GM19463 (cell line): ENCODE results near the gene YKT6.
"Not testable (repeated sequence)": the region's sequence is repeated elsewhere in the genome, so short reads cannot be mapped to it uniquely, and the experiment has no call there.

Source experiments
- ATAC-seq: cut with Tn5 transposase; IDR thresholded peaks from one replicate; pipeline ENCODE4 v1.9.1; 2021; ENCODE audit warnings: mild to moderate bottlenecking, moderate library complexity; ENCODE audit not compliant: unreplicated experiment

The YKT6 gene

DNA sequence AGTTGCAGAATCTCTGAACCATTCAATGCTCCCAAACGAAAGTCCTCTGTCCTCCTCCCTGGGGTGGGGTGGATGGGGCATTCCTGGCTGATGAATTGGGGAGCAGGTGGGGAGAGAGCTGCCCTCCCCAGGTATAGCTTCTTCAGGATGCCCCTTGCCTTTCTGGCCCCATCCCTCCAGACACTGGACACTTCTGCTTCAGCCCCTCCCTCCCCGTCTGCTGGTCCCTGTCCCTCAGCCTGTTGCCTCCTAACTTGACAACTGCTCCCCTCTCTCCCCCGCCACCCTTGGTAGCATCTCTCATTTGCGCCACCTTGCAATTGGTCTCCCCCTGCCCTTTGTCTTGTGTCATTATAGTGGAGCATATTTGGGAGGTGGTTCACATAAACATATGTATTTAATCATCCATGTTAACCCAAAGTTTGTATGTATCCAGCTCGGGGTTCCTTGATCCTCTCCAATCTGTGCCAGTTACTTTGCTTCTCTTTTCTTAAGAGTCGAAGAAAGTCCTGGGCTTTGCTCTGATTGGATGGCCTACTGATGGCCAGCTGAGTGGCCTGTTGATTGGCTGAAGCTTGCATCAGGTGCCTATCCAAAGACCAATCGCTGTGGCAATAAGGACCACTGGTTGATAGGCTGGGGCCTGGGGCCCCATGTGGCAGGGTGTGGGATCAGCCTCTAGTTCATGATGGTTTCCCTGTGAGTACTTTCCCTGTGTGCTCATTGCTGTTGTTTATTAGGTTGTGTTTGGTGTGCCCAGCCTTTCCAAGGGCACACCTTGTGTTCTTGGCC, 7.6 kb upstream of the YKT6 start:
- ATAC-seq, result no peak

DNA sequence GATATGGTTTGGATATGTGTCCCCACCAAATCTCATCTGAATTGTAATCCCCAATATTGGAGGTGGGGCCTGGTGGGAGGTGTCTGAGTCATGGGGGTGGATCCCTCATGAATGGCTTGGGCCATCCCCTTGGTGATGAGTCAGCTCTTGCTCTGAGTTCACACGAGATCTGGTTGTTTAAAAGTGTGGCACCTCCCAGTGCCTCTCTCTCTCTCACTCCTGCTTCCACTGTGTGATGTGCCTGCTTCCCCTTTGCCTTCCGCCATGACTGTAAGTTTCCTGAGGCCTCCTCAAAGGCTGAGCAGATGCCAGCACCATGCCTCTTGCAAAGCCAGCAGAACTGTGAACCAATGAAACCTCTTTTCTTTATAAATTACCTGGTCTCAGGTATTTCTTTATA, 6.7 kb upstream of the YKT6 start:
- no peak for ATAC-seq

DNA sequence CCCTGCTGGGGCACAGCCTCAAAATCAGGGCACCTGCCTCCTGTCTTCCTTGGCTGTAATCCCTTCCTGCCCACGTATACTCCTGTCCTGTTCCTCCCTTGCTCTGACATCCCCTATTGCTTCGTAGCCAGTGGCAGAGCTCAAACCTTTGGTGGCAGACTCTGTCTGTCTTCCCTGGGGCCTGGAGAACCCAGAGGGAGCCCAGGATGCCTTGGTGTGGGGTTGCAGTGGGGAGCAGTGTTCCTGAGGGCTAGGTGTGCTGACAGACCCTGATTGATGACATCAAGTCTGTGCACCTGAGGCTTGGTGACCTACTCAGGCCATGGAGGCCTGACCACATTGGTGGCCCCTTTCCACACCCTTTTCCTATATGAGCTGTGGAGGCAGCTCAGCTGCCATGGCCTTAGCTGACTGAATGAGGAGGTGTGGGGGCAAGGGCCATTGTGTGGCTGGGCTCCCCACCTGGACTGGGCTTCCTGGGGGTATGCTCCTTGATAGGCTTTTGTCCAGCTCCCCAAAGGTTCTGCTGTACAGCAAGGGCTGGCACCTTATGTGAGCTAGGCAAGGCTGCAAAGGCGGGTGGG, 6.1 kb upstream of the YKT6 start:
- no peak for ATAC-seq

DNA sequence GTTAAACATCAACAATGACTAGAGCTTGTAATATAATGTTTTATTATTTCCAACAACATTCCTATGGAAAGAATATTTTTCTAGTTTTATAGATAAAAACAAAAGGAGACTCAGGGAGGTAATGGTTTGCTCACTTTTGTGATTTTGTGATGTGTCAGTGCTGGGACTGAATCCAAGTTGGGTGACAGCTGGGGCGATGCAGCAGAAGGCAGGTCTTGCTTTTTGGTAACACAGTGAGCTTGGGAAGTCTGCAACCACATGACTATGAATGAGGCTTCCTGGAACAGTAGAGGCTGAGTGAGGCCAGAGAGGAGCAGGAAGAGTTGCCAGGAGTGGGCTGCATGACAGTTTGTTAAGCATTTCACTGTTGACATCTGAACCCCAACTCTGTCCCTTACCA, 4.9 kb upstream of the YKT6 start:
- no peak for ATAC-seq

DNA sequence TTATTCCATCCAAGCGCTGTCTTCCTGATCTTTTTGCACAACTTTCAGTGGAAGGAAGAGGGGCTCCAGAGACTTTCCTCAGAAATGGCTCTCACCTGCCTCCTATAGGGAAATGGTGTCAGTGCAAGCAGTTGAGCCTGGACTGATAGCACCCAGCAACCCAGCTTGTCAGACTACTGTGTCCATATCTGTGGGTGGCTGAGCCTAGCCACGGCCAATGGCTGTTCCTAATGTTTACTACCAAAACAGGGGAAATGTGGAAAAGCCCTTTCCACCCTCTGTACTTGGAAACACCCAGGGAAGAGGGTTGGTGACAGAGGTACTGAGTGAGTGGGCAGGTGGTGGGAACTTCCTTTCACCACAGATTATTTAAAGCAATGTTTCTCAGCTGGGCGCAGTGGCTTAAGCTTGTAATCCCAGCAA, 4.3 kb upstream of the YKT6 start:
- ATAC-seq, result no peak

DNA sequence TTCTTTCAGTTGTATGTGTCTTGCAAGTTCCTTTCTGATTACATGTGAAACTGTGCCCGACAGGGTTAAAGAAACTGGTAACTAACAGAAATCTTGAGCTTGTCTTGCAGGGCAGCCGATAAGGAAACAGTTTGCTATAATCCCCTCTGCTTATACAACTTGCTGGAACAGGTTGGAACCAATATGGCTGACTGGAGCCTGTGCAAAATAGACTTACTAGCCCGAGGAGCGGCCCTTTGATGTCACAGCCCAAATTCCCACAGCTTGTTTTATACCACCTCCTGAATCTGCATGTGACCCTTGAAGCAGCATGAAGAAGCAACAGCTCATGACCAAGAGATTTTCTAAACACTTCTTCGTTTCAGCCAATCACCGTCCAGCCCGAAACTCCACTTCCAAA, 3.3 kb upstream of the YKT6 start:
- ATAC-seq, result no peak

DNA sequence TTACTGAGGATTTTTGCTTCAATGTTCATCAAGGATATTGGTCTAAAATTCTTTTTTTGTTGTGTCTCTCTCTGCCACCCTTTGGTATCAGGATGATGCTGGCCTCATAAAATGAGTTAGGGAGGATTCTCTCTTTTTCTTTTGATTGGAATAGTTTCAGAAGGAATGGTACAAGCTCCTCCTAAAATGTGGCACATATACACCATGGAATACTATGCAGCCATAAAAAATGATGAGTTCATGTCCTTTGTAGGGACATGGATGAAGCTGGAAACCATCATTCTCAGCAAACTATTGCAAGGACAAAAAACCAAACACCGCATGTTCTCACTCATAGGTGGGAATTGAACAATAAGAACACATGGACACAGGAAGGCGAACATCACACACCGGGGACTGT, 615 bp upstream of the YKT6 start:
- not testable (repeated sequence) for ATAC-seq

DNA sequence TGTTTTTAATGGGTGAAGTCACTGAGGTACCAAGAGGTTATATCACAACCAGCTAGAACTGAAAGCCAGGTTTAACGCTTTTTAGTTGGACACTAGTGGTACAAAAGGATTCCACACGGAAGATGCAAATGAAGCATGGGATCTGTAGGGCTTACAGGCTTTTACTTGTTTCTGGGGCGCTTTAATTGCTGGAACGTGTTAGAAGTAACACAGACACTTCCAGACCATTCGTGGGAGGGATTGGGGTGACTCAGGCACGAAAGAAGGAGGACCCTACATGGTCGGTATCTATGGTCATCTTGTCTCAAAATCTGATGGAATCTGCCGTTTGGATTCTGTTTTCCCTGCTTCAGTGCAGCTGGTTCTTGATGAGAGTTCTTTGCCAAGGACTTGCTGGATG, 1.0 kb downstream of the YKT6 start:
- no peak for ATAC-seq

DNA sequence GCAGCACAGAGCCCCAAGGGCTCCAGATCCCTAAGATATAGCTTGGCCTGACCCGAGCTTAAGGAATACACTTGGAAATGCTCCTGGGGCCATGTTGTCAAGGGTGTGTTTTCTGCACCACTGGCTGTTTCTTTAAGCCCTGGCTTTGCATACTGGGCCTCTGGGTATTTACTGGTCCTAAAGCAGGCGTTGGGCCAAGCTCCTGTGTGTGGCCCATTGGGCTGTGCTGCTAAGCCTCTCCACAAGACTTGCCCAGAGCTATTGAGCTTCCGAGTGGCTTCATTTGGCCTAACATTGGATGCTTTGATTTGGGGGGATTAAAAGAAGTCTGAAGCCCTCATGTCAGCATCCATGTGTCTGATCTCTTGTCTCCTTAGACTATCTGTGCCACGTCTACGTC, 5.2 kb downstream of the YKT6 start:
- ATAC-seq, result no peak

DNA sequence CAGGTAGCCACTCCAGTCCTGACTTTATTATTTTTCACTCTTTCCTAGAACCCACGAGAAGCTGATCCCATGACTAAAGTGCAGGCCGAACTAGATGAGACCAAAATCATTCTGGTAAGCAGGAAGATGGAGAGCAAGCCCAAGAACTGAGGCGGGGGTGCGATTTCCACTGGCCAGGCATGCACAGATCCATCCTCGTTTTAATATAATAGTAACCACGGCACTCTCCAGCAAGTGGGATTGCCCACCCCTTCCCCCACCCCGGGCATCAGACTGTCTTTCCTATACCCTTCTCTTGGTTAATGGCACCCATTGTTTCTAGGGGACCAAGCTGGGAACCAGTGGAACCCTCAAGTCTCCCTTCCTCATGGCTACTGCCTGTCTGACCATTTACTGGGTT, 7.3 kb downstream of the YKT6 start:
- ATAC-seq, result no peak

DNA sequence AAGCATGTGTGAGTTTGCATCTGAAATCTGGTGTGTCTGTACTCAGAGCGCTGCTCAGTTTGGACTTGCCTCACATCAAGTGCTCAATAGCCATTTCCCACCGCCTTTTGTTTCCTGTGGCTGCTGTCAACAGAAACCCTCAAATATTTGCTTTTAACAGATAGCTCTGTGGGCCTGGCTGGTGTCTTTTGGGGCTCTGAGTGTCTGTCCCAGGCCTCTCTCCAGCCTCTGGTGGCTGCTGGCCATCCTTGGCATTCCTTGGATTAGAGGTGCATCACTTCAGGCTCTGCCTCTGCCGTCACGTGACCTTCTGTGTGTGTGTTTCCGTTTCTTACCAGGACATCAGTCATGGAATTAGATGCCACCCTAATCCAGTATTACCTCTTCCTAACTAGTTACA, 9.3 kb downstream of the YKT6 start:
- no peak for ATAC-seq

DNA sequence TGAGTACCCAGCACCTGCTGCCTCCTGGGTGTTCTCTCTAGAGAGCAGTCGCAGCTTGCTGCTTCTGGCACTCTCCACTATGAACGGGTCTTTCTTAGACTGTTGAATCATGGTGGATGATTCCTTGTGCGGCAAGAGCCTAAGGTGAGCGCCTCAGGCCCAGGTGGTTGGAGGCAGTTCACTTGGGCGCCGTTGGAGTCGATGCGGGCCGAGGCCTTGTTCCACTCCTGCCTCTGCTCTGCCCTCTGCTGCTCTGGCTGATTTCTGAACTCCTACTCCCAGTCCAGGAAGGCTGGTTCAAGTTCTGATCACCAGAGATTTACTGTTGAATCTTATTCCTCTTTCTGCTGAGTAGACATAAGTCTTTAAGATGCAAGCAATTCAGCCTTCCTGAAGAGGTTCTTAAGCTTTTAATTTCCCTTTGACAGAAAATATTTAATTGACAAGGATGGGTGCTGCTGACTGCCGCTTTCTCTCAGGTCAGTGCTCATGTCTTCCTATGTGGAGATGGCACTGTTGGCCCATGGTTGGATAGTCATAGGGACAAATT, 10.4 kb downstream of the YKT6 start:
- ATAC-seq, result no peak

DNA sequence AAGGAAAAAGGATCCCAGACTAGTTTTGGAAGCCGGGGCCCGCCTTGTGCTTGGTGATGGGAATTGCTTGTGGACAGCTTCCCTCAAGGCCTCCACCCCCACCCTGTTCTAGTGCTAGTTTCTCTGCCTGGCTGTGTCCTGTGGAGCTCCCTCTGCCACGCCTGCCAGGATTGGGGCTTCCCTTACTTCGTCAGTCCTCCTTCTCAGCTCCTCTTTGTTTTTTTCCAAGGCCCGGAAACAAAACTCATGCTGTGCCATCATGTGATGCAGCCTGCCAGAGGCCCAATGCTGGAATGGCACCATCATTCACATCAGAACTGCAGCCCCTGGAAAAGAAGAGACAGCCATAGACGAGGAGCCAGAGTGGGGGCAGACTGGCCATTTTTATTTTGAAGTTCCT, 11.2 kb downstream of the YKT6 start:
- no peak for ATAC-seq

DNA sequence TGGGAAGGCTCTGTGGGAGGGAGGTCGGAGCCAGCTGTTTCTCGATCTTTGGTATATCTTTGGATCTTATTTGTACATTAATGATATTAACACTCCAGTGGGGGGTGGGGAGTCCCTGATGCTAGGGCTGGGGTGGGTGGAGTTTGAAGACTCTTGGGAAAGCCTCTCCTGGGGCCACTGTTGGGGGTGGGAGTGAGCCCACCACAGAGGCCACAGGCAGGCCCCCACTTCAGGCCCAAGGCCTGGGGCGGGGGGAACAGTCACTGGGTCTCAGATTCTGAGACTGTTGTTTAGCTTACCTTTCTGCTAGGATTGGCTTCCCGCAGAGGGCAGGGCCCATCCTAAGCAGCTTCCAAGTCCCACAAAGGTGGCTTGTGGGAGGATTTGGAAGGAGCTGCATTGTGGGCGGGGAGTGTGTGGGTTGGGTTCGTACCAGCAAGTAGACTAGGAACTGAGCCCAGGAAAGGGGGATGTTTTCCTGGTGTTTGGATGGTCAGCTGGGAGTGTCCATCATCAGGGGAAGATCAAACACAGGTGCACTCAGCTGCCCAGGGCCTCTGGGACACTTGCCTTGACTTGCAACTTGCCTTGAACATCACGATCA, 11.9 kb downstream of the YKT6 start:
- no peak for ATAC-seq

DNA sequence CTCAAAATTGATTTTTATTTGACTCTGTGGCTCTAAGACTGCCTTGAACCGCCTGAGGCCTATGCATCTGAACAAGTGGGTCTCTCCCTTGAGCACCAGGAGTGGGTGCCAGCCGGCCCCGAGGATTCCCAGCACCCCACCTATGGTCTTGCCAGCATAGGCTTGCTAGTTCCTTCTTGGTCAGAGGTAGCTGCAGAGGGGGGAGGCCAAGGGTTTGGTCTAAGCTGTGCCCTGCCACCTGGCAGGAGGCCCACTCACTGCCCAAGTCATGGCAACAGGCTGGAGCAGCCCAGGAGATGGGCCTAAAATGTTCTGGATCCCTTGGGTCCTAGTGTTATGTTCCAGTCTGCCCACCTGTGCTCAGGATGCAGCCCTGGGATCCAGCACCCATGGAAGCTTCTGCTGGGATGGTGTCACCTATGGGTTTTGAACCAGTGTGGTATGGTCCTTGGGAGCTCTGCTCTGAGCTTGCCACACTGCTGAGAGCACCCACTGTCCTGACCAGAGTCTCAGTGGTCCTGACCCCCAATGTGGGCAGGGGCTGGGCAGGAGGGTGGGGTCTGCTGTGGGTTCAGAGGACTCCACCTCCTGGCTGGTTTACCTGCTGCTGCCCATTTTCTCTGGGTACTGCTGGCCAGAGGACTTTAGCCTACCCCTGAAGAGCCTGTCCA, 12.6 kb downstream of the YKT6 start:
- no peak for ATAC-seq

DNA sequence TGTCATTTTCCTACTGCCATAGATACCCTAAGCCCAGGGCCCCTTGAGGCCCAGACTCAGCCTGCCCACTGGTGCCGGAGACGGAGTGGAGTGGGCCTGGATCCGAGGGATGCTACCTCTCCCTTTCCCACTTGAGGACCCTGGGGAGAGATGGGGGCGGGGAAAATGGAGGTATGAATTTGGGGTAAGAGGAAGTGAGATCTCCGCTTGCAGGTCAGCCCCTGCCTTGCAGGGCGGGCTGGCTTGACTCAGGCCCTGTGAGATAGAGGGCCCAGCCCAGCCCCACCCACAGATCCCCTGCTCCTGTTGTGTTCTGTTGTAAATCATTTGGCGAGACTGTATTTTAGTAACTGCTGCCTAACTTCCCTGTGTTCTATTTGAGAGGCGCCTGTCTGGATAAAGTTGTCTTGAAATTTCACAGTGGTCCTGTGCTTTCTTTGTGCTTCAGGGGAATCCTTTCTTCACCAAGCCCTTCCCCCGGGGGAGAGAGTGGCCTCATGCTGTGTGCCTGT, 13.2 kb downstream of the YKT6 start:
- no peak for ATAC-seq

DNA sequence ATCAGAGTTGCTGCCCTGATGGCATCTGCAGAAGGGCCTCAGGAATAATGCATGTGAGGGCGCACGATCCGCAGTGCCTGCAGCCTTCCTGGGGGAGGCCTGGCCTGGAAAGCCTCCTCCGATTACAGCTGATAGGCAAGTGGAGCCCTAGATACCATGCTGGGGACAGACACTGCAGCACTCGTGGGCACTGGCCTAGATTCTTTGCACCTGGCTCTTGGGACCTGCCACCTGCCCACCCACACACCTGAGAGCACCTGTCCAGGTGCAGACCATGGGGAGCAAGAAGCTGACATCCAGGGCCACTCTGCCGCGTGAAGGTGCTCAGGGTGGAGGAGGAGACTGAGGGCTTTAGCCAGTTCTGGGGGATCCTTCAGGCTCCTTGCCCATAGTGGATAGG, 14.8 kb downstream of the YKT6 start:
- no peak for ATAC-seq

DNA sequence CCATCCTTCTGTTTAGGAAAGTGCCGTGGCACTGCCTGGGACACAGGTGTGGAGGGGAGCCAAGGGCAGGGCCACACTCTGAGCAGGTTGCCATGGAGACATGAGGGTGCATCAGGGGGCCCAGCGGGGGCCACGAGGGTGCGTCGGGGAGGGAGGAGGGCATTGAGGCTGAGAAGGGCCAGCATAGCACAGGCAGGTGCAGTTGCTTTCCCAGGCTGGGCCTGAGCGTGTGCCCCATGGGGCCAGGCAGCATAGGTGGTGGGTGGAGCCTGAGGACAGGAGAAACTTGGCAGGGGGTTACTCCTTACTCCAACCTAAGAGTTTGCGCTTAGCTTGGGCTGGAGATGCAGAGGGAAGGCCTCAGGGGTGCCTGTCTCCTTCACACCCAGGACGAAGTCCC, 15.2 kb downstream of the YKT6 start:
- ATAC-seq, result no peak

DNA sequence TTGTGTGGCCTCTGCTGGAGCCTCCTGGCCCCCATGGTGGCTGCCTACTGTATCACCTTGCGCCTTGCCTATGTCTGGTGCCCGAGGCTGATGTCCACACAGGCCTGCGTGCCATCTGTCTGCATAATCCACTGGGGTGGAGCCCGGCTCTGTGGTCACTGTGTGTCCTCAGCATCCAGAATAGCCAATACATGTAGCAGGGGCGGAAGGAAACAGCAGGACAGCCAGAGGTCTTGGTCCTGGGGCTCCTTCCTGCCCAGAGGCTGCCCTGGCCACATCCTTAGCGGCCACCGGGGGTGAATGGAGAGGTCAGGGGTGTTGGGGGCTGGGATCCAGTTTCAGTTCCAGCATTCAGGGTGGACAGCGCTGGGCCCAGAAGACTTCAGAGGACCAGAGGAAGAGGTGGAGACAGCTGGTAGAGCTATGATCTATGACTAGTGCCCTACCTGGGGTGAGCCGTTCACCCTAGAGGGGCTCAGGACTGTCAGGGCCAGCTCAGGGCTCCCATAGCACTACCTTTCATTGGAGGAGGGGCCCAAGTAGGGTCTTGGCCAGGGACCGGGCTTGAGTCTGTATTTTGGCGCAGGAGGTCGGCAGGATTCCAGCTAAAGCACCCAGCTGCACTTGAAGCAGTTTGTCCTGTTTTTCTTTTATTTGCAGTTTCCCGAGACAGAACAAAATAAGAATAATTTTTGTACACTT, 15.9 kb downstream of the YKT6 start:
- no peak for ATAC-seq

DNA sequence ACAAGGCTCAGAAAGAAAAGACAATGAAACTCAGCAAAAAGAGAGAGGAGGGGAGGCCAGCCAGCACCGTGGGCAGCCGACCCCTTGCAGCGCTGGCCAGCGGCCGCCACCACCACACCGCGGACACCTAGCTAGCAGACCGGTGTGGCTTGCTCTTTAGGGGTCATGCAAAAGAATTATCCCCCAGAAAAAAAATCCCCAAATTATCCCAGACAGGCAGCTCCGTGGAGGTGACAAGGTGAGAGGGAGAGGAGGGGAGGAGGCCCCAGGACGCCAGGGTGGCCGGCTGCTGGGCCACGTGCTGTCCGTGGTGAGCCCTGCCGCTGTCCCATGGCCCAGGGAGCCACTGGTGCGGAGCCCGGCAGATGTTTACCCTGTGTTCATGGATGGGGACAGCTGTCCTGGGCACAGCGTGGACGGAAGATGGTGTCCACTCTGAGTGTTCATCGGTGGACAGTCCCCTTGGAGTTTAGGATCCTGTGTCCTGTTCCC, 16.5 kb downstream of the YKT6 start:
- ATAC-seq, result no peak
